Common myeloid progenitor, CD34-positive (primary cell): ENCODE data around the gene NPIPA1.
"Not testable (repeated sequence)": the region's sequence is repeated elsewhere in the genome, so short reads cannot be mapped to it uniquely, and the experiment has no call there.

Experiments
- CTCF ChIA-PET: fragments of 350-600 bp; sonication (Branson Sonifier 250); formaldehyde crosslinking; loops from one replicate; lab custom pipeline; 2021; ENCODE audit warnings: antibody characterized with exemption; lab: Charles Lee
- POLR2A ChIA-PET: fragments of 350-600 bp; sonication (Branson Sonifier 250); formaldehyde crosslinking; loops from one replicate; lab custom pipeline; 2021; ENCODE audit warnings: antibody characterized with exemption; lab: Charles Lee
- DNase-seq, 3 donors: peaks; one replicate each; pipeline versions ENCODE4 v3.0.0 to v3.0.0-alpha.2; 2013
- H3K27ac ChIP-seq, 2 experiments: 1 replicate in 1 of 2; 2 replicates in 1 of 2; pipeline ENCODE4 v1.7.0; 2013; ENCODE audit warnings: inconsistent platforms in 2 of 2, low read length in 2 of 2, mild to moderate bottlenecking in 2 of 2, low read depth in 1 of 2, moderate library complexity in 1 of 2; ENCODE audit not compliant: severe bottlenecking in 2 of 2, insufficient read depth in 1 of 2, poor library complexity in 1 of 2
- H3K27me3 ChIP-seq, 5 experiments: replicated peaks in 2 of 5; 1 replicate in 3 of 5; 2 replicates in 2 of 5; pipeline versions ENCODE4 v1.6.1 to v1.7.0; 2013; ENCODE audit warnings: low read length in 4 of 5, mild to moderate bottlenecking in 2 of 5, moderate library complexity in 2 of 5, inconsistent platforms in 1 of 5; ENCODE audit not compliant: insufficient read depth in 5 of 5, control insufficient read depth in 4 of 5
- H3K36me3 ChIP-seq, 4 experiments: 1 replicate in 2 of 4; 2 replicates in 2 of 4; pipeline versions ENCODE4 v1.6.1 to v1.7.0; 2013; ENCODE audit warnings: low read length in 3 of 4, control low read depth in 1 of 4, mild to moderate bottlenecking in 1 of 4; ENCODE audit not compliant: control insufficient read depth in 4 of 4, insufficient read depth in 4 of 4
- H3K4me1 ChIP-seq, 4 experiments: 1 replicate in 3 of 4; 2 replicates in 1 of 4; pipeline versions ENCODE4 v1.6.1 to v1.7.1; 2013; ENCODE audit warnings: low read length in 3 of 4, mild to moderate bottlenecking in 3 of 4, control low read depth in 1 of 4, inconsistent platforms in 1 of 4, moderate library complexity in 1 of 4; ENCODE audit not compliant: control insufficient read depth in 4 of 4, insufficient read depth in 4 of 4; ENCODE audit errors: control extremely low read depth in 1 of 4
- H3K4me3 ChIP-seq, 7 experiments: 1 replicate in 4 of 7; 2 replicates in 3 of 7; pipeline versions ENCODE4 v1.5.1 to v1.7.0; 2013; ENCODE audit warnings: mild to moderate bottlenecking in 7 of 7, low read length in 6 of 7, moderate library complexity in 6 of 7, inconsistent platforms in 2 of 7, low read depth in 2 of 7, control low read depth in 1 of 7; ENCODE audit not compliant: insufficient read depth in 4 of 7, control insufficient read depth in 1 of 7; ENCODE audit errors: extremely low read depth in 1 of 7
- H3K9me3 ChIP-seq, 5 experiments: 1 replicate in 4 of 5; 2 replicates in 1 of 5; pipeline versions ENCODE4 v1.6.1 to v1.7.1; 2013; ENCODE audit warnings: low read length in 4 of 5, mild to moderate bottlenecking in 2 of 5, inconsistent platforms in 1 of 5, low read depth in 1 of 5, moderate library complexity in 1 of 5; ENCODE audit not compliant: control insufficient read depth in 4 of 5, insufficient read depth in 2 of 5; ENCODE audit errors: control extremely low read depth in 1 of 5
- WGBS: methylation state at CpG from one replicate; pipeline ENCODE4 v1.1.5; 2013; ENCODE audit not compliant: insufficient coverage; 5-methylcytosine and 5-hydroxymethylcytosine counted together

NPIPA1 gene

GRCh38 chr16:14993277-14994151 lies 56.3 kb downstream of the NPIPA1 start:
- no CpG with 5 or more reads among the region's 7 CpGs for WGBS
- H3K36me3 ChIP-seq = peaks cover 0 to 15% (median 5%) of the 10 kb centered on the region in 4 experiments
- H3K27ac ChIP-seq, H3K9me3 ChIP-seq, H3K27me3 ChIP-seq, H3K4me1 ChIP-seq, POLR2A ChIA-PET, H3K4me3 ChIP-seq, DNase-seq, CTCF ChIA-PET: not testable (repeated sequence)

- H3K4me3 ChIP-seq, H3K27me3 ChIP-seq, DNase-seq, H3K4me1 ChIP-seq, H3K9me3 ChIP-seq, POLR2A ChIA-PET, H3K27ac ChIP-seq, CTCF ChIA-PET: not testable (repeated sequence)
- H3K36me3 ChIP-seq = peaks cover 0 to 12% (median 2%) of the 10 kb centered on the region in 4 experiments
- WGBS = 100% methylated on average over 2 of the region's 6 CpGs
Observed at GRCh38 chr16:14996702-14997101, 59.5 kb downstream of the NPIPA1 start.

- H3K4me1 ChIP-seq, H3K9me3 ChIP-seq, H3K27ac ChIP-seq, H3K27me3 ChIP-seq, CTCF ChIA-PET, H3K4me3 ChIP-seq, DNase-seq, POLR2A ChIA-PET: not testable (repeated sequence)
- H3K36me3 ChIP-seq = peaks cover 0 to 12% (median 2%) of the 10 kb centered on the region in 4 experiments
- WGBS = 99% methylated on average over 7 of the region's 7 CpGs
Observed at GRCh38 chr16:14998300-14998699, 61.1 kb downstream of the NPIPA1 start.

GRCh38 chr16:14999845-15000244 lies 62.6 kb downstream of the NPIPA1 start:
- WGBS = 100% methylated on average over 3 of the region's 3 CpGs
- DNase-seq, POLR2A ChIA-PET, H3K4me3 ChIP-seq, H3K9me3 ChIP-seq, H3K27ac ChIP-seq, CTCF ChIA-PET, H3K27me3 ChIP-seq, H3K4me1 ChIP-seq: not testable (repeated sequence)
- peaks cover 0 to 19% (median 3%) of the 10 kb centered on the region in 4 experiments for H3K36me3 ChIP-seq
